ENCODE results near the gene IL4I1. TPM values are rescaled to one million over a fixed set of nuclear protein-coding genes. Genes with fewer than 3 reads are reported as not detected.

IL4I1 gene
- total RNA-seq, 1 experiment from 2014 or later: 1.5 TPM

DNA sequence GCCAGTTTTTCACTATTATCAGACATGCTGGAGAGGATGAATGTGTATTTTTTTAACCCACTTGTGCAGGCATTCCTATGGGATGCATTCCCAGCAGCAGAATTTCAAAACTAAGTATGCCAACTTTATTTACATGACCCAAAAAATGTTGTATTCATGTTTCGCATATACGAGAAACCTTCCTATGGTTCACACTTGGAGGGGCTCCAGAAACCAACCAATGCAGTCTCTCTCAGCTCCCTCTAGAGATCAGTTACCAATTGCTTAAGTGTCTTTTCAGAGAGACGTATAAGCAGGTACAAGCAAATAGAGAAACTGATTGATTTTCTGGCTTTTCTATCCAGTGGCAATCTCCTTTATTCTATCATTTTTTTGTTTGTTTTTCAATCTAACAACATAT is 51.3 kb downstream of the IL4I1 start:
- no peak for TF ChIP-seq POLR2AphosphoS5 (IDR thresholded peaks at IDR 0.05; ENCODE audit: low read depth, low read length)
- TF ChIP-seq SIN3A (IDR thresholded peaks at IDR 0.05; ENCODE audit: borderline replicate concordance, insufficient read depth, low read depth, low read length): no peak
- TF ChIP-seq, protein P1, sequence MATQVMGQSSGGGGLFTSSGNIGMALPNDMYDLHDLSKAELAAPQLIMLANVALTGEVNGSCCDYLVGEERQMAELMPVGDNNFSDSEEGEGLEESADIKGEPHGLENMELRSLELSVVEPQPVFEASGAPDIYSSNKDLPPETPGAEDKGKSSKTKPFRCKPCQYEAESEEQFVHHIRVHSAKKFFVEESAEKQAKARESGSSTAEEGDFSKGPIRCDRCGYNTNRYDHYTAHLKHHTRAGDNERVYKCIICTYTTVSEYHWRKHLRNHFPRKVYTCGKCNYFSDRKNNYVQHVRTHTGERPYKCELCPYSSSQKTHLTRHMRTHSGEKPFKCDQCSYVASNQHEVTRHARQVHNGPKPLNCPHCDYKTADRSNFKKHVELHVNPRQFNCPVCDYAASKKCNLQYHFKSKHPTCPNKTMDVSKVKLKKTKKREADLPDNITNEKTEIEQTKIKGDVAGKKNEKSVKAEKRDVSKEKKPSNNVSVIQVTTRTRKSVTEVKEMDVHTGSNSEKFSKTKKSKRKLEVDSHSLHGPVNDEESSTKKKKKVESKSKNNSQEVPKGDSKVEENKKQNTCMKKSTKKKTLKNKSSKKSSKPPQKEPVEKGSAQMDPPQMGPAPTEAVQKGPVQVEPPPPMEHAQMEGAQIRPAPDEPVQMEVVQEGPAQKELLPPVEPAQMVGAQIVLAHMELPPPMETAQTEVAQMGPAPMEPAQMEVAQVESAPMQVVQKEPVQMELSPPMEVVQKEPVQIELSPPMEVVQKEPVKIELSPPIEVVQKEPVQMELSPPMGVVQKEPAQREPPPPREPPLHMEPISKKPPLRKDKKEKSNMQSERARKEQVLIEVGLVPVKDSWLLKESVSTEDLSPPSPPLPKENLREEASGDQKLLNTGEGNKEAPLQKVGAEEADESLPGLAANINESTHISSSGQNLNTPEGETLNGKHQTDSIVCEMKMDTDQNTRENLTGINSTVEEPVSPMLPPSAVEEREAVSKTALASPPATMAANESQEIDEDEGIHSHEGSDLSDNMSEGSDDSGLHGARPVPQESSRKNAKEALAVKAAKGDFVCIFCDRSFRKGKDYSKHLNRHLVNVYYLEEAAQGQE (IDR thresholded peaks at IDR 0.05; ENCODE audit: insufficient read depth in 1 of 2, low read depth in 2 of 2, low read length in 1 of 2): no peak
- TF ChIP-seq TCF7L2 (IDR thresholded peaks at IDR 0.05; ENCODE audit: low read depth, low read length): no peak
- TF ChIP-seq, protein P2, sequence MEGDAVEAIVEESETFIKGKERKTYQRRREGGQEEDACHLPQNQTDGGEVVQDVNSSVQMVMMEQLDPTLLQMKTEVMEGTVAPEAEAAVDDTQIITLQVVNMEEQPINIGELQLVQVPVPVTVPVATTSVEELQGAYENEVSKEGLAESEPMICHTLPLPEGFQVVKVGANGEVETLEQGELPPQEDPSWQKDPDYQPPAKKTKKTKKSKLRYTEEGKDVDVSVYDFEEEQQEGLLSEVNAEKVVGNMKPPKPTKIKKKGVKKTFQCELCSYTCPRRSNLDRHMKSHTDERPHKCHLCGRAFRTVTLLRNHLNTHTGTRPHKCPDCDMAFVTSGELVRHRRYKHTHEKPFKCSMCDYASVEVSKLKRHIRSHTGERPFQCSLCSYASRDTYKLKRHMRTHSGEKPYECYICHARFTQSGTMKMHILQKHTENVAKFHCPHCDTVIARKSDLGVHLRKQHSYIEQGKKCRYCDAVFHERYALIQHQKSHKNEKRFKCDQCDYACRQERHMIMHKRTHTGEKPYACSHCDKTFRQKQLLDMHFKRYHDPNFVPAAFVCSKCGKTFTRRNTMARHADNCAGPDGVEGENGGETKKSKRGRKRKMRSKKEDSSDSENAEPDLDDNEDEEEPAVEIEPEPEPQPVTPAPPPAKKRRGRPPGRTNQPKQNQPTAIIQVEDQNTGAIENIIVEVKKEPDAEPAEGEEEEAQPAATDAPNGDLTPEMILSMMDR (IDR thresholded peaks at IDR 0.05): no peak
- ChIA-PET CTCF (no interaction called here), POLR2A (interaction anchor here (0.6 kb wide), 1 partner anchor 27 kb away, joined by 5 read pairs; no protein-coding TSS in a partner anchor)
- DNase-seq (ENCODE audit: low read depth, low spot score) (no peak), ATAC-seq (no peak)
- H3K4me3 ChIP-seq (ENCODE audit: low read depth in 2 of 2, low read length in 2 of 2): no peak overlapping the region
- no peaks in the 10 kb centered on the region for H3K36me3 ChIP-seq (ENCODE audit: control insufficient read depth, insufficient read depth, low read length)
- intact Hi-C loops (cut with micrococcal nuclease; ENCODE audit: unreplicated experiment) (no loop called here), in situ Hi-C loops (cut with HindIII; ENCODE audit: low pct_unique_long_range_greater_than_20kb, low sequenced_read_pairs) (no loop called here)
- no TSS peak for BruUV-seq (replicated peaks)
- no peak overlapping the region for H3K27ac ChIP-seq (ENCODE audit: low read length)
- no peaks in the 10 kb centered on the region for H3K9me3 ChIP-seq (ENCODE audit: control insufficient read depth, insufficient read depth, low read depth, low read length)
- no peaks in the 10 kb centered on the region for H3K27me3 ChIP-seq (ENCODE audit: control insufficient read depth, insufficient read depth, low read length)
- no peaks in the 10 kb centered on the region; the same call in 1 of the 2 replicates for H3K4me1 ChIP-seq (ENCODE audit: control insufficient read depth, insufficient read depth, low read length)

DNA sequence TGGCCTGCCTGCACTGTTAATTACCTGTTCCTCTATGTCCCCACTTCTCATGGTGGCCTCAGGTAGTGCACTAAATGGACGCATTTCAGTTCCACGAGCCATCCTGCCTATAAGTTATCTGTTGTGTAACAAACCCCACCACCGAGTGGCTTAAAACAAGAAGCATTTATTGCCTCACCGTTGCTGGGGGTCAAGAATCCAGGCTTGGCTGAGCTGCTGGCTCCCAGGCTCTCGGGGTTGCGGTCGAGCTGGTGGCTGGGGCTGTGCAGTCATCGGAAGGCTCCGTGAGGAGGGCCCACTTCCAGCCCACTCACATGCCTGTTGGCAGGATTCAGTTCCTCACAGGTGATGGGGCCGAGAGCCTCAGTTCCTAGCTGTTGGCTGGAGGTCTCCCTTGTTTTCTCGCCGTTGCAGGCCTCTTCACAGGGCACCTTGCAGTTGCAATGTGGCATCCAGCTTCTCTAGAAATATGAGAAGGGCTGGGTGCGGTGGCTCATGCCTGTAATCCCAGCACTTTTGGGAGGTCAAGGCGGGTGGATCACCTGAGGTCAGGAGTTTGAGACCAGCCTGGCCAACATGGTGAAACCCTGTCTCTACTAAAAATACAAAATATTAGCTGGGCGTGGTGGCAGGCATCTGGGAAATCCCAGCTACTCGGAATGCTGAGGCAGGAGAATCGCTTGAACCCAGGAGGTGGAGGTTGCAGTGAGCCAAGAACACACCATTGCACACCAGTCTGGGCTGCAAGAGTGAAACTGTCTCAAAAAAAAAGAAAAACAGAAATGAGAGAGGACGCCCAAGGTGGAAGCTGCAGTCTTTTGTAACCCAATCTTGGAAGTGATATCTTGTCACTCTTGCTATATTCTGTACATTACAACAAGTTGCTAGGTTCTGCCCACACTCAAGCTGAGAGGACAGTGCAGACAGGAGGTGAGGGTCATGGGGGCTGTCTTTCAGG is 52.3 kb downstream of the IL4I1 start:
- BruUV-seq (replicated peaks): no TSS peak
- intact Hi-C loops (cut with micrococcal nuclease; ENCODE audit: unreplicated experiment) (no loop called here), in situ Hi-C loops (cut with HindIII; ENCODE audit: low pct_unique_long_range_greater_than_20kb, low sequenced_read_pairs) (no loop called here)
- Histone ChIP-seq H3K36me3 (ENCODE audit: control insufficient read depth, insufficient read depth, low read length) (no peaks in the 10 kb centered on the region; the same call in 1 of the 2 replicates), H3K4me1 (ENCODE audit: control insufficient read depth, insufficient read depth, low read length) (no peaks in the 10 kb centered on the region; the same call in 1 of the 2 replicates), H3K27ac (ENCODE audit: low read length) (no peak overlapping the region), H3K27me3 (ENCODE audit: control insufficient read depth, insufficient read depth, low read length) (no peaks in the 10 kb centered on the region), H3K9me3 (ENCODE audit: control insufficient read depth, insufficient read depth, low read depth, low read length) (no peaks in the 10 kb centered on the region), H3K4me3 (ENCODE audit: low read depth in 2 of 2, low read length in 2 of 2) (no peak overlapping the region)
- CTCF ChIA-PET: no interaction called here
- DNase-seq (ENCODE audit: low read depth, low spot score) (no peak), ATAC-seq (no peak)
- TF ChIP-seq TCF7L2 (IDR thresholded peaks at IDR 0.05; ENCODE audit: low read depth, low read length) (no peak), SIN3A (IDR thresholded peaks at IDR 0.05; ENCODE audit: borderline replicate concordance, insufficient read depth, low read depth, low read length) (no peak), POLR2AphosphoS5 (IDR thresholded peaks at IDR 0.05; ENCODE audit: low read depth, low read length) (no peak)
- TF ChIP-seq, protein P2 (IDR thresholded peaks at IDR 0.05): no peak
- TF ChIP-seq, protein P1 (IDR thresholded peaks at IDR 0.05; ENCODE audit: insufficient read depth in 1 of 2, low read depth in 2 of 2, low read length in 1 of 2): no peak
- POLR2A ChIA-PET: no interaction called here

Measured in Panc1 (cell line).